WTC11 (cell line): ENCODE data around the gene NUDT22. TPM values are rescaled to one million over a fixed set of nuclear protein-coding genes. Genes with fewer than 3 reads are reported as not detected.

Experiments
- ATAC-seq: fragments of 200-7000 bp; cut with Tn5 transposase; 2 replicates; pipeline ENCODE4 v1.10.0; 2021; ENCODE audit warnings: mild to moderate bottlenecking, moderate library complexity
- CTCF ChIA-PET: fragments of 300-600 bp; sonication (Branson Sonifier 250); formaldehyde crosslinking; loops from one replicate; lab custom pipeline; 2021; ENCODE audit warnings: antibody characterized with exemption; lab: Charles Lee
- POLR2A ChIA-PET: fragments of 350-600 bp; sonication (Branson Sonifier 250); formaldehyde crosslinking; loops from one replicate; lab custom pipeline; 2021; ENCODE audit warnings: antibody characterized with exemption; lab: Charles Lee
- DNase-seq: peaks from one replicate; pipeline ENCODE4 v3.0.0; 2021; ENCODE audit warnings: low spot score
- H3K27ac Mint-ChIP-seq: 2 replicates; pipeline ENCODE4 v1.8.0; 2021; ENCODE audit warnings: mixed read lengths
- H3K27me3 Mint-ChIP-seq: 2 replicates; pipeline ENCODE4 v1.8.0; 2021; ENCODE audit warnings: low read depth, mild to moderate bottlenecking, moderate library complexity, mixed read lengths
- H3K36me3 Mint-ChIP-seq: 2 replicates; pipeline ENCODE4 v1.8.0; 2021; ENCODE audit warnings: mixed read lengths
- H3K4me1 Mint-ChIP-seq: 2 replicates; pipeline ENCODE4 v1.8.0; 2022; ENCODE audit warnings: mixed read lengths
- H3K4me3 Mint-ChIP-seq: 2 replicates; pipeline ENCODE4 v1.8.0; 2021; ENCODE audit warnings: mild to moderate bottlenecking, moderate library complexity, mixed read lengths
- H3K9me3 Mint-ChIP-seq: 2 replicates; pipeline ENCODE4 v1.8.0; 2021; ENCODE audit warnings: mixed read lengths
- CREB1 ChIP-seq: sonication (generic); formaldehyde crosslinking; IDR thresholded peaks from 2 replicates; pipeline ENCODE4 v1.8.0; 2023; ENCODE audit warnings: mild to moderate bottlenecking, missing genetic modification reagents
- EMX1 ChIP-seq: fragments of 250-450 bp; sonication (Bioruptor Pico); IDR thresholded peaks from 2 replicates; pipeline ENCODE4 v1.8.0; 2021; ENCODE audit warnings: mild to moderate bottlenecking
- HMGA2 ChIP-seq: fragments of 250-450 bp; sonication (Bioruptor Pico); IDR thresholded peaks from 2 replicates; pipeline ENCODE4 v1.4.0; 2021; ENCODE audit warnings: mild to moderate bottlenecking, moderate library complexity
- KAT7 ChIP-seq: sonication (generic); formaldehyde crosslinking; IDR thresholded peaks from 2 replicates; pipeline ENCODE4 v1.8.1; 2023; ENCODE audit warnings: missing genetic modification reagents, mild to moderate bottlenecking, borderline replicate concordance
- MXD4 ChIP-seq: fragments of 250-450 bp; sonication (Bioruptor Pico); IDR thresholded peaks from 2 replicates; pipeline ENCODE4 v1.8.0; 2021; ENCODE audit warnings: mild to moderate bottlenecking, moderate library complexity, borderline replicate concordance
- MYBL2 ChIP-seq: sonication (generic); formaldehyde crosslinking; IDR thresholded peaks from 2 replicates; pipeline ENCODE4 v1.8.1; 2023; ENCODE audit warnings: mild to moderate bottlenecking, moderate library complexity, missing genetic modification reagents
- SMAD3 ChIP-seq: sonication (generic); formaldehyde crosslinking; IDR thresholded peaks from 2 replicates; pipeline ENCODE4 v1.8.0; 2022; ENCODE audit warnings: missing genetic modification reagents, mild to moderate bottlenecking, borderline replicate concordance
- ZNF138 ChIP-seq: sonication (generic); formaldehyde crosslinking; conservative IDR thresholded peaks from 2 replicates; pipeline ENCODE4 v1.8.1; 2022; ENCODE audit warnings: mild to moderate bottlenecking, moderate library complexity, missing genetic modification reagents
- ZNF416 ChIP-seq: fragments of 250-450 bp; sonication (Bioruptor Pico); IDR thresholded peaks from 2 replicates; pipeline ENCODE4 v1.9.0; 2021; ENCODE audit warnings: mild to moderate bottlenecking, inconsistent platforms
- ZNF671 ChIP-seq: fragments of 250-450 bp; sonication (Bioruptor Pico); IDR thresholded peaks from 2 replicates; pipeline ENCODE4 v1.8.0; 2021; ENCODE audit warnings: mild to moderate bottlenecking
- total RNA-seq: library from RNA; stranded (reverse); gene quantifications from 3 replicates; pipeline ENCODE4 v1.2.3, GENCODE V29; 2021
- TF ChIP-seq, protein P1 (sequence below): sonication (generic); formaldehyde crosslinking; IDR thresholded peaks from 2 replicates; pipeline ENCODE4 v1.8.0; 2022; ENCODE audit warnings: mild to moderate bottlenecking, missing genetic modification reagents
- TF ChIP-seq, protein P2 (sequence below): sonication (generic); formaldehyde crosslinking; IDR thresholded peaks from 2 replicates; pipeline ENCODE4 v1.8.1; 2023; ENCODE audit warnings: mild to moderate bottlenecking, missing genetic modification reagents
- TF ChIP-seq, protein P3 (sequence below): sonication (generic); formaldehyde crosslinking; conservative IDR thresholded peaks from 2 replicates; pipeline ENCODE4 v1.8.1; 2022; ENCODE audit warnings: mild to moderate bottlenecking, missing genetic modification reagents
- TF ChIP-seq, protein P4 (sequence below): sonication (generic); formaldehyde crosslinking; IDR thresholded peaks from 2 replicates; pipeline ENCODE4 v1.8.1; 2022; ENCODE audit warnings: mild to moderate bottlenecking, moderate library complexity, missing genetic modification reagents
- TF ChIP-seq, protein P5 (sequence below): sonication (generic); formaldehyde crosslinking; IDR thresholded peaks from 2 replicates; pipeline ENCODE4 v1.8.1; 2023; ENCODE audit warnings: mild to moderate bottlenecking, missing genetic modification reagents
- TF ChIP-seq, protein P6 (sequence below): sonication (generic); formaldehyde crosslinking; IDR thresholded peaks from 2 replicates; pipeline ENCODE4 v1.8.0; 2022; ENCODE audit warnings: mild to moderate bottlenecking, missing genetic modification reagents
- TF ChIP-seq, protein P7 (sequence below): sonication (generic); formaldehyde crosslinking; IDR thresholded peaks from 2 replicates; pipeline ENCODE4 v1.8.1; 2023; ENCODE audit warnings: mild to moderate bottlenecking, missing genetic modification reagents, borderline replicate concordance
- TF ChIP-seq, protein P8 (sequence below): fragments of 200-600 bp; IDR thresholded peaks from 2 replicates; pipeline ENCODE4 v1.8.0; 2022; ENCODE audit warnings: antibody characterized with exemption

Gene NUDT22
- total RNA-seq, 1 experiment from 2014 or later: 64.4 TPM

DNA sequence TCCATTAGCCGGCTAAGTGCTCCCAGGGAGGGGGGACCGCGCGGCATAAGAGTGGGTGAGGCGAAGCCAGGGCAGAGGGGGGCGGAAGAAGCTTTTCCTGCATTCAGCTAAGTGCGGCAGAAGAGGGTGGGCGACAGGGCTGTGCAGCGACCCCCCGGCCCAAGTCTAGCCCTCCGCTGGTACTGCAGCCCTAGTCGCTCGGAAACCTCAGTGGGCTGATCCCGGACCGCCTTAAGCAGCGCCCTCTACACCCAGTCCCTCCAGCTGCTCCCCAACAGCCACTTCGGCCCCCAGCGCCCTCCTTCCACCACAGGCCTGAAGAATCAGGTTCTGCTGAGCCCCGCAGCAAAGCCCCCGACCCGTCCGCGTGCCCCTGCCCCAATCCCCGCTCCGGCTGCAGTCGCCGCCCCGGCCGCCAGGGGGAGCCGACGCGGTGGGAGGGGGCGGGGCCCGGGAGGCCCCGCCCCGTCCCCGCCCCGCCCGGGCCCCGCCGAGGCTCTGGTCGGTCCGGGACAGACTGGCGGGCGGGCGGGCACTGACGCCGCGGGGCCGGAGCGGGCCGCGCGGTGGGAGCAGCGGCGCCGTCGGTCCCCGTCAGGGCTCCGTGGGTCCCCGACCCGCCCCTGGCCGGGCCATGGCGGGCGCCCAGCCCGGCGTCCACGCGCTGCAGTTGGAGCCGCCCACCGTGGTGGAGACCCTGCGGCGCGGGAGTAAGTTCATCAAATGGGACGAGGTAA, 25.1 kb downstream of the NUDT22 start, which contains the start of gene PLCB3 (continued):
- TF ChIP-seq, protein P1, sequence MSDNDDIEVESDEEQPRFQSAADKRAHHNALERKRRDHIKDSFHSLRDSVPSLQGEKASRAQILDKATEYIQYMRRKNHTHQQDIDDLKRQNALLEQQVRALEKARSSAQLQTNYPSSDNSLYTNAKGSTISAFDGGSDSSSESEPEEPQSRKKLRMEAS (CRISPR knock-in tag): peak; percentile 56; the same call in 1 of the 2 replicates
- TF ChIP-seq, protein P2, sequence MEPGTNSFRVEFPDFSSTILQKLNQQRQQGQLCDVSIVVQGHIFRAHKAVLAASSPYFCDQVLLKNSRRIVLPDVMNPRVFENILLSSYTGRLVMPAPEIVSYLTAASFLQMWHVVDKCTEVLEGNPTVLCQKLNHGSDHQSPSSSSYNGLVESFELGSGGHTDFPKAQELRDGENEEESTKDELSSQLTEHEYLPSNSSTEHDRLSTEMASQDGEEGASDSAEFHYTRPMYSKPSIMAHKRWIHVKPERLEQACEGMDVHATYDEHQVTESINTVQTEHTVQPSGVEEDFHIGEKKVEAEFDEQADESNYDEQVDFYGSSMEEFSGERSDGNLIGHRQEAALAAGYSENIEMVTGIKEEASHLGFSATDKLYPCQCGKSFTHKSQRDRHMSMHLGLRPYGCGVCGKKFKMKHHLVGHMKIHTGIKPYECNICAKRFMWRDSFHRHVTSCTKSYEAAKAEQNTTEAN (CRISPR knock-in tag): no peak
- 0 out of 2 replicates have a peak, but pooled peaks have one; percentile 38 for TF ChIP-seq ZNF416

DNA sequence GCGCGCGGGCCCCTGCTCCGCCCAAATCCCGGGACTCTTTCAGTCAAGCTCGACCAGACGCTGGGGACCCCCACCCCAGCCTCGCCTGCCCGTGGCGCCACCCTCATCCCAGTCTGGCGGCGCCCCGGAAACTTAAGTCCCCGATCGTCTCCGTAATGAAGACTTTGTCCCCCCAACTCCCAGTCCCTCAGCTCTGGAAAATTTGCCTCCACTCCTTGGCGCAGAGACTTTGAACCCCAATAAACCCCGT, 25.6 kb downstream of the NUDT22 start:
- Mint-ChIP-seq H3K9me3 (no peaks in the 10 kb centered on the region), H3K27ac (peak overlapping the region; percentile 45; the same call in 1 of the 2 replicates), H3K36me3 (peaks cover 2% of the 10 kb centered on the region), H3K27me3 (no peaks in the 10 kb centered on the region), H3K4me1 (peaks cover 42% of the 10 kb centered on the region), H3K4me3 (peak overlapping the region; percentile 90)
- CTCF ChIA-PET: interaction anchor here (0.5 to 5.3 kb wide), 22 partner anchors 9 to 379 kb away, joined by 3 to 75 read pairs (median 14); partner anchors contain the start of genes CATSPERZ, CCDC88B, DNAJC4 and ESRRA
- no peak for TF ChIP-seq MYBL2 (CRISPR knock-in tag)
- DNase-seq (no peak), ATAC-seq (no peak)
- POLR2A ChIA-PET: interaction anchor here (0.6 to 3.7 kb wide), 6 partner anchors 10 to 35 kb away, joined by 3 to 25 read pairs (median 6); partner anchors contain the start of genes NUDT22 and TRPT1

DNA sequence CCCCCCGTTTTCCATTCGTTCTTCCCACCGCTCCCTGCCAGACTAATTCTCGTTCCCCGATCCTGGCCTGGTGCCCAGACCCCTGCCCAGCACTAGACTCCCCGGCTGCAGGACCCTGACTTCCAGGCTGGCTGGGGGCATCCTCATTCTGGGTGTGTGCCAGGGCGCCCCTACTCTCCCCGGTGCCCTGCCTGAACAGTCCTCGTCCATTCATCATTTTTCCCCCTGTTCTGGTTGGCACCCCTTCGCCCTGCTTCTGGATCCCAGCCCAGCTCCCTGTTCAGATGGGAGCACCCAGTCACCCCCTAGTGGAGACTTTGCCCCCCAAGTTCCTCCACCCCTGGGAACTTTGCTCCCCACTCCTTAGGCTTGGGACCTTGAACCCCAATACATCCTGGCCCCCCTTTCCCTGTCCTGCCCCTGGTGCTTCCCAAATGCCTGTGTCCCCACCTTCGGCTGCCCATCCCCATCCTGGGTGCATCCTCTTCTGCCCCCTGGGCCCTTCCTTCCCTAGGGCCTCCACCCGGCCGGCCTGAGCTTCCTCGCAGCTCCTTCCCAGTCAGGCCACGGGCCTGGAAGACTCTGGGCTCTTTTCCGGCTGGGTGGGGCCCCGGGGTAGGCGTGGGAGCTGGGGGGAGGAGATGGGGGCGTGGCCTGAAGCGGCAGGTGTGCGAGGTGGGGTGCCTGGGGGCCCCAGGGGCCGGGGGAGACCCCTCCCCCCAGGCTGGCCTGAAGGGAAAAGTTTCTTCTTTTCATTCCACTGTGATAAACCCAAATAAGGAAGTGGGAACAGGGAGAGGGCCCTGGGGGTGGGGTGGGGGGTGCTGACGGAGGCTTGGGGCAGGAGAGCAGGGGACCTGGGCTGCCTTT, 26.2 kb downstream of the NUDT22 start:
- DNase-seq: peak; percentile 67
- H3K4me3 Mint-ChIP-seq: peak overlapping the region; percentile 90
- peaks cover 42% of the 10 kb centered on the region for H3K4me1 Mint-ChIP-seq
- H3K27ac Mint-ChIP-seq: peak overlapping the region; percentile 45
- no peak for ATAC-seq
- H3K9me3 Mint-ChIP-seq: no peaks in the 10 kb centered on the region
- POLR2A ChIA-PET: interaction anchor here (0.6 to 3.7 kb wide), 10 partner anchors 9 to 52 kb away, joined by 3 to 25 read pairs (median 4); partner anchors contain the start of genes FKBP2, NUDT22 and TRPT1
- CTCF ChIA-PET: interaction anchor here (0.5 to 5.3 kb wide), 22 partner anchors 10 to 1519 kb away, joined by 3 to 75 read pairs (median 12); partner anchors contain the start of genes CATSPERZ, CCDC88B, DNAJC4 and ESRRA
- no peaks in the 10 kb centered on the region for H3K27me3 Mint-ChIP-seq
- peaks cover 3% of the 10 kb centered on the region for H3K36me3 Mint-ChIP-seq
- TF ChIP-seq, protein P3, sequence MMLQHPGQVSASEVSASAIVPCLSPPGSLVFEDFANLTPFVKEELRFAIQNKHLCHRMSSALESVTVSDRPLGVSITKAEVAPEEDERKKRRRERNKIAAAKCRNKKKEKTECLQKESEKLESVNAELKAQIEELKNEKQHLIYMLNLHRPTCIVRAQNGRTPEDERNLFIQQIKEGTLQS (CRISPR knock-in tag): no peak
- TF ChIP-seq SMAD3 (CRISPR knock-in tag) (no peak), ZNF671 (no peak), HMGA2 (CRISPR knock-in tag) (no peak), MXD4 (no peak), ZNF138 (no peak), KAT7 (CRISPR knock-in tag) (no peak), EMX1 (no peak), CREB1 (no peak)
- TF ChIP-seq, protein P4, sequence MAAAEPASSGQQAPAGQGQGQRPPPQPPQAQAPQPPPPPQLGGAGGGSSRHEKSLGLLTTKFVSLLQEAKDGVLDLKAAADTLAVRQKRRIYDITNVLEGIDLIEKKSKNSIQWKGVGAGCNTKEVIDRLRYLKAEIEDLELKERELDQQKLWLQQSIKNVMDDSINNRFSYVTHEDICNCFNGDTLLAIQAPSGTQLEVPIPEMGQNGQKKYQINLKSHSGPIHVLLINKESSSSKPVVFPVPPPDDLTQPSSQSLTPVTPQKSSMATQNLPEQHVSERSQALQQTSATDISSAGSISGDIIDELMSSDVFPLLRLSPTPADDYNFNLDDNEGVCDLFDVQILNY: 0 out of 2 replicates have a peak, but pooled peaks have one; percentile 49
- TF ChIP-seq, protein P5, sequence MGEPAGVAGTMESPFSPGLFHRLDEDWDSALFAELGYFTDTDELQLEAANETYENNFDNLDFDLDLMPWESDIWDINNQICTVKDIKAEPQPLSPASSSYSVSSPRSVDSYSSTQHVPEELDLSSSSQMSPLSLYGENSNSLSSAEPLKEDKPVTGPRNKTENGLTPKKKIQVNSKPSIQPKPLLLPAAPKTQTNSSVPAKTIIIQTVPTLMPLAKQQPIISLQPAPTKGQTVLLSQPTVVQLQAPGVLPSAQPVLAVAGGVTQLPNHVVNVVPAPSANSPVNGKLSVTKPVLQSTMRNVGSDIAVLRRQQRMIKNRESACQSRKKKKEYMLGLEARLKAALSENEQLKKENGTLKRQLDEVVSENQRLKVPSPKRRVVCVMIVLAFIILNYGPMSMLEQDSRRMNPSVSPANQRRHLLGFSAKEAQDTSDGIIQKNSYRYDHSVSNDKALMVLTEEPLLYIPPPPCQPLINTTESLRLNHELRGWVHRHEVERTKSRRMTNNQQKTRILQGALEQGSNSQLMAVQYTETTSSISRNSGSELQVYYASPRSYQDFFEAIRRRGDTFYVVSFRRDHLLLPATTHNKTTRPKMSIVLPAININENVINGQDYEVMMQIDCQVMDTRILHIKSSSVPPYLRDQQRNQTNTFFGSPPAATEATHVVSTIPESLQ (CRISPR knock-in tag): no peak
- TF ChIP-seq, protein P6, sequence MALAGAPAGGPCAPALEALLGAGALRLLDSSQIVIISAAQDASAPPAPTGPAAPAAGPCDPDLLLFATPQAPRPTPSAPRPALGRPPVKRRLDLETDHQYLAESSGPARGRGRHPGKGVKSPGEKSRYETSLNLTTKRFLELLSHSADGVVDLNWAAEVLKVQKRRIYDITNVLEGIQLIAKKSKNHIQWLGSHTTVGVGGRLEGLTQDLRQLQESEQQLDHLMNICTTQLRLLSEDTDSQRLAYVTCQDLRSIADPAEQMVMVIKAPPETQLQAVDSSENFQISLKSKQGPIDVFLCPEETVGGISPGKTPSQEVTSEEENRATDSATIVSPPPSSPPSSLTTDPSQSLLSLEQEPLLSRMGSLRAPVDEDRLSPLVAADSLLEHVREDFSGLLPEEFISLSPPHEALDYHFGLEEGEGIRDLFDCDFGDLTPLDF (CRISPR knock-in tag): no peak
- TF ChIP-seq, protein P7, sequence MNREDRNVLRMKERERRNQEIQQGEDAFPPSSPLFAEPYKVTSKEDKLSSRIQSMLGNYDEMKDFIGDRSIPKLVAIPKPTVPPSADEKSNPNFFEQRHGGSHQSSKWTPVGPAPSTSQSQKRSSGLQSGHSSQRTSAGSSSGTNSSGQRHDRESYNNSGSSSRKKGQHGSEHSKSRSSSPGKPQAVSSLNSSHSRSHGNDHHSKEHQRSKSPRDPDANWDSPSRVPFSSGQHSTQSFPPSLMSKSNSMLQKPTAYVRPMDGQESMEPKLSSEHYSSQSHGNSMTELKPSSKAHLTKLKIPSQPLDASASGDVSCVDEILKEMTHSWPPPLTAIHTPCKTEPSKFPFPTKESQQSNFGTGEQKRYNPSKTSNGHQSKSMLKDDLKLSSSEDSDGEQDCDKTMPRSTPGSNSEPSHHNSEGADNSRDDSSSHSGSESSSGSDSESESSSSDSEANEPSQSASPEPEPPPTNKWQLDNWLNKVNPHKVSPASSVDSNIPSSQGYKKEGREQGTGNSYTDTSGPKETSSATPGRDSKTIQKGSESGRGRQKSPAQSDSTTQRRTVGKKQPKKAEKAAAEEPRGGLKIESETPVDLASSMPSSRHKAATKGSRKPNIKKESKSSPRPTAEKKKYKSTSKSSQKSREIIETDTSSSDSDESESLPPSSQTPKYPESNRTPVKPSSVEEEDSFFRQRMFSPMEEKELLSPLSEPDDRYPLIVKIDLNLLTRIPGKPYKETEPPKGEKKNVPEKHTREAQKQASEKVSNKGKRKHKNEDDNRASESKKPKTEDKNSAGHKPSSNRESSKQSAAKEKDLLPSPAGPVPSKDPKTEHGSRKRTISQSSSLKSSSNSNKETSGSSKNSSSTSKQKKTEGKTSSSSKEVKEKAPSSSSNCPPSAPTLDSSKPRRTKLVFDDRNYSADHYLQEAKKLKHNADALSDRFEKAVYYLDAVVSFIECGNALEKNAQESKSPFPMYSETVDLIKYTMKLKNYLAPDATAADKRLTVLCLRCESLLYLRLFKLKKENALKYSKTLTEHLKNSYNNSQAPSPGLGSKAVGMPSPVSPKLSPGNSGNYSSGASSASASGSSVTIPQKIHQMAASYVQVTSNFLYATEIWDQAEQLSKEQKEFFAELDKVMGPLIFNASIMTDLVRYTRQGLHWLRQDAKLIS: no peak
- TF ChIP-seq, protein P8, sequence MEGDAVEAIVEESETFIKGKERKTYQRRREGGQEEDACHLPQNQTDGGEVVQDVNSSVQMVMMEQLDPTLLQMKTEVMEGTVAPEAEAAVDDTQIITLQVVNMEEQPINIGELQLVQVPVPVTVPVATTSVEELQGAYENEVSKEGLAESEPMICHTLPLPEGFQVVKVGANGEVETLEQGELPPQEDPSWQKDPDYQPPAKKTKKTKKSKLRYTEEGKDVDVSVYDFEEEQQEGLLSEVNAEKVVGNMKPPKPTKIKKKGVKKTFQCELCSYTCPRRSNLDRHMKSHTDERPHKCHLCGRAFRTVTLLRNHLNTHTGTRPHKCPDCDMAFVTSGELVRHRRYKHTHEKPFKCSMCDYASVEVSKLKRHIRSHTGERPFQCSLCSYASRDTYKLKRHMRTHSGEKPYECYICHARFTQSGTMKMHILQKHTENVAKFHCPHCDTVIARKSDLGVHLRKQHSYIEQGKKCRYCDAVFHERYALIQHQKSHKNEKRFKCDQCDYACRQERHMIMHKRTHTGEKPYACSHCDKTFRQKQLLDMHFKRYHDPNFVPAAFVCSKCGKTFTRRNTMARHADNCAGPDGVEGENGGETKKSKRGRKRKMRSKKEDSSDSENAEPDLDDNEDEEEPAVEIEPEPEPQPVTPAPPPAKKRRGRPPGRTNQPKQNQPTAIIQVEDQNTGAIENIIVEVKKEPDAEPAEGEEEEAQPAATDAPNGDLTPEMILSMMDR: peak; percentile 23; the same call in 1 of the 2 replicates
